Muscle of back (tissue), 11 donors: ENCODE data around the gene CDH5. TPM values are rescaled to one million over a fixed set of nuclear protein-coding genes. Genes with fewer than 3 reads are reported as not detected.

ENCODE experiments used
- DNase-seq, 3 donors: peaks; one replicate each; pipeline versions ENCODE4 v3.0.0 to v3.0.0-alpha.2; 2013
- polyA plus RNA-seq, 10 donors: library from polyadenylated mRNA; unstranded; fragments of 120-200 nt; gene quantifications; one replicate each; pipeline ENCODE4 v1.2.1, GENCODE V29; 2013; ENCODE audit not compliant: insufficient read length in 10 of 10

CDH5 gene
- polyA plus RNA-seq, 10 donors = 69.5 to 111 (median 85.2) TPM

DNA sequence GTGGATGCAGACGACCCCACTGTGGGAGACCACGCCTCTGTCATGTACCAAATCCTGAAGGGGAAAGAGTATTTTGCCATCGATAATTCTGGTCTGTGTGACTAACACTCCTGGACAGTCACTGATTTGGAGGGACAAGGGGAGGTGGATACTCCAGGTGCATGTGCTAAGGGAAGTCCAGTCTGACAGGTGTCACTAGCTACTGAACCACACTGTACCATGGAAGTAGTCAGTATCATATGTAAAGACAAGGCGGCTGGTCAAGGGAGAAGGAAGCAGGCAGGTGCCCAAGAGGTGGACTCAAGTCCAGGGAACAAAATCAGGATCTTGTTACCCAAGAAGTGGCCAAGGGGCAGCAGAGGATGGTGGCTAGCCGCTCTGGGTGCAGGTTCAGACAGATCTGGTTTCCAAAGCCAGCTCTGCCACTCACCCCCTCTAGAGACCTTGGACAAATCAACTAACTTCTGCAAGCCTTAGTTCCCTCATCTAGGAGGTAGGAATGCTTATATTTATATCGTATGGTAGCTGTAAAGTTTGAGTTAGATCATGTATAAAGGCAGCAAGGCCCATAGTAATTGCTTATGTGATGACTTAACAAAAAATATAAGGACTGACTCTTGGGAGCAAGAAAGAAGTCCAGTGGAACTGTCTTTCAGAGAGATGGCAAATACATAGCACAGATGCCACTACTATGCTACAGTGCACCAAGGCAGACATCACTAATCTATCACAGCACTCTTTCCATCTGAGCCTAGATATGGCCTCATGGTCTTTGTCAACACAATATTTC is 22.1 kb downstream of the CDH5 start:
- no peak for DNase-seq

- DNase-seq = no peak
Measured at GRCh38 chr16:66389256-66390176, 23.0 kb downstream of the CDH5 start.

DNA sequence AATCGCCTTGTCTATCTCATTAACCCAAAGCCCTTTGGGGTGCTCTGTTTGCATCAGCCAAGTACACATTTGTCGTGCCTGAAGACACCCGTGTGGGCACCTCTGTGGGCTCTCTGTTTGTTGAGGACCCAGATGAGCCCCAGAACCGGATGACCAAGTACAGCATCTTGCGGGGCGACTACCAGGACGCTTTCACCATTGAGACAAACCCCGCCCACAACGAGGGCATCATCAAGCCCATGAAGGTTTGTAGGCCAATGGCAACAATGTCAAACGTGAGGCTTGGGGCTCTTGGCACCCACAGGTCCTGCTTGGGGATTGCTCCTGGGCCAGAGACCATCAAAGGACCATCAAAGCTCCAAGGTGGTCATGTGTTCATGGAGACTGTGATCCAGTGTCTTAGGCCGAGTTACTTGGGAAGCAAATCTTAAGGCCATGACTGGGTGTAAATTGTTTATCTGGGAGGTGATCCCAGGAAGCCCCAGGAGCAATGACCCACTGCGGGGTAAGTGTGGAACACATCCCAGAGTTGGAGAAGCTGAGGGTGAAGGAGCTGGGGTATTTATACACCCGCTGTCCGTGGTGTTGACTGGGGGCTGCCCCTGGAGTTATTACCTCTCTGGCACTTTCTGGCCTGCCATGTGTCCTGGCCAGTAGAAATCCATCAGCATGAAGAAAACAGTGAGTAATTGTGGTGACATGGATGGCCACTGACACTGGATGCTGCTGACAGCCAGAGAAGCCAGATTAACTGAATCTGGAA is 24.0 kb downstream of the CDH5 start:
- DNase-seq = no peak

GRCh38 chr16:66391726-66392670 is 25.5 kb downstream of the CDH5 start:
- DNase-seq = no peak

DNA sequence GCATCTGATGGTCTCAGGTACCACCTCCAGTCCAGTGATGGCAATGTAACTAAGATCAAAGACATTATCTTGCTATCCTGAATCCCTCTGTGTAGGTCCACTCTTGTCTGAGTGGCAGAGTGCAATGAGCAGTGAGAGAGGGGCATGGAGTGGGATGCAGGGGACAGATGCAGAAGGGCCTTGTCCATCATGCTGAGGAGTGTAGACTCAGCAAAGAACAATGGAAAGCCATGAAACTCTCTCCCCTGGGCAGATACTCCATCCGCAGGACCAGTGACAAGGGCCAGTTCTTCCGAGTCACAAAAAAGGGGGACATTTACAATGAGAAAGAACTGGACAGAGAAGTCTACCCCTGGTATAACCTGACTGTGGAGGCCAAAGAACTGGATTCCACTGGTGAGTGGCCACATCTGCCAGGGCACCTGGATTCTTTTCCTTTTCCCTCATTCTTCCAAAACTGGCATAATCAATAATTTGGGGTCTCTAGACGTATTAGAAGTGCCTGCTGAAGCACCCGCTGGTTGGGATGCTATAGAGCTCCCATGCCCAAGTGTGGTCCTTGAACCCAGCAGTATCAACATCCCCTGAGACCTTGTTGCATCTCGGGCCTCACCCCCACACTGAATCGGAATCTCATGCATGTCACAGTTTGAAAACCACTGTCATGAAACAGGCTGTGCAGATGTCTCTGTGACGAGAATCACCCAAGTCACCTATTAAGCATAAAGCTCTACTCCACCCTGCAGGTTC is 29.5 kb downstream of the CDH5 start:
- DNase-seq = no peak

DNA sequence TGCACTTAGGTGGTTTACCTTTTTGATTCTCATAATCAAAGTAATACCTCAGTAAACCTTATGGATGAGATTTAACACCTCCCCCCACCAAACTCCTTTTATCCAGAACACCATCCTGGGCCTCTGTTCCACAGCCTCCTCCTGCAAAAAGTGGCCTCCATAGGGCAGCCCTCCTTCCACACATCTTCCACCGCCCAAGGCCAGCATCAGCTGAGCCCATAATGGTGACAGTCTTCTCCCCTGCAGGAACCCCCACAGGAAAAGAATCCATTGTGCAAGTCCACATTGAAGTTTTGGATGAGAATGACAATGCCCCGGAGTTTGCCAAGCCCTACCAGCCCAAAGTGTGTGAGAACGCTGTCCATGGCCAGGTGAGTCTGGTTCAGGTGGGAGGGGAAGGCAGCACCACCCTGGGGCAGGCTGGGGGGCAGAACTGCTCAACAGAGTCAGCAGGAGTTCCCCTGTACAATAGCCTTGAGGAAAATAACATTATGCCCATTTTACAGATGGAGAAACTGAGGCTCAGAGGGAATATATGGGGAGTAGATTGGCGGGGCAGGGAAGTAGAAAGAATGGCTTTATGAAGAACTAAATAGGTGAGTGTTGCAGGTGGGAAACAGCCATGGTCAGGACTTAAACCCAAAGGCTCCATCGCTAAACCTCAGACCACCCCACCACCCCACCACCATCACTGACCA is 31.4 kb downstream of the CDH5 start:
- no peak for DNase-seq

GRCh38 chr16:66399031-66399430 is 32.5 kb downstream of the CDH5 start:
- peak in 1 of 3 donors; percentile 36 for DNase-seq

GRCh38 chr16:66399930-66400329 is 33.4 kb downstream of the CDH5 start:
- peak in 2 of 3 donors; percentile 51 to 76 for DNase-seq

- DNase-seq = no peak
Measured at GRCh38 chr16:66400503-66401380, 34.3 kb downstream of the CDH5 start.

GRCh38 chr16:66401610-66402009 is 35.1 kb downstream of the CDH5 start:
- no peak for DNase-seq

- DNase-seq = no peak
Measured at GRCh38 chr16:66402166-66402565, 35.7 kb downstream of the CDH5 start.

- no peak for DNase-seq
Measured at GRCh38 chr16:66402591-66403230, 36.2 kb downstream of the CDH5 start.

DNA sequence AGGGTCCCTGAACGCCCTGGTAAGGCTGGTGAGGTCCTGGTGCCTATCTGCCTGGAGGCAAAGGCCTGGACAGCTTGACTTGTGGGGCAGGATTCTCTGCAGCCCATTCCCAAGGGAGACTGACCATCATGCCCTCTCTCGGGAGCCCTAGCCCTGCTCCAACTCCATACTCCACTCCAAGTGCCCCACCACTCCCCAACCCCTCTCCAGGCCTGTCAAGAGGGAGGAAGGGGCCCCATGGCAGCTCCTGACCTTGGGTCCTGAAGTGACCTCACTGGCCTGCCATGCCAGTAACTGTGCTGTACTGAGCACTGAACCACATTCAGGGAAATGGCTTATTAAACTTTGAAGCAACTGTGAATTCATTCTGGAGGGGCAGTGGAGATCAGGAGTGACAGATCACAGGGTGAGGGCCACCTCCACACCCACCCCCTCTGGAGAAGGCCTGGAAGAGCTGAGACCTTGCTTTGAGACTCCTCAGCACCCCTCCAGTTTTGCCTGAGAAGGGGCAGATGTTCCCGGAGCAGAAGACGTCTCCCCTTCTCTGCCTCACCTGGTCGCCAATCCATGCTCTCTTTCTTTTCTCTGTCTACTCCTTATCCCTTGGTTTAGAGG is 37.1 kb downstream of the CDH5 start:
- no peak for DNase-seq

DNA sequence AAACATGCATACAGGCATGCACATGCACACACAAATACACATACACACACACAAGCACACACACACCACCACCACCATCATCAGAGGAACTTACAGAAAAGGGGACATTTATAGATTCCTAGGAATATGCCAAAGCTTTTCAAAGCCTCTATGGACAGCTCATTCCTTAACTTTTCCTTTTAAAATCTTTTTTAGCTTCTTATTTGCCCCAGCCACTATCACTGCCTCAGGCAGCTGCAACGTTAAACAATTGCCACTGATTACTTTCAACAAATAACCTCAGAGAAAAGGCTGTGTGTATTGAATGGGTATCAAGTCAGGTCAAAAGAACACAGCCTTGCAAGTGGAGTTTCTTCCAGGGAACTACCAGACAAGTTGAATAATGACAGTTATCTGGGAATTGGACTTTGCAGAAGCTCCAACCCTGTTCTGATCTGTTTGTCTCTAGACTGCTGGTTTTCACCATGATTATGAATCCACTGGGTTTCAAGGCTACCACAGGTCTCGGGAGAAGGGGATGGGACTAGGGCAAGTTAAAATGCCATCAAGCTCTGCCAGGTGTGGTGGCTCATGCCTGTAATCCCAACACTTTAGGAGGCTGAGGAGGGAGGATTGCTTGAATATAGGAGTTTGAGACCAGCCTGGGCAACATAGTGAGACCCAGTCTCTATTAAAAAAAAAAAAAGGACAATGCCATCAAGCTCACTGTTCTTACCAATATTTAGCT is 38.7 kb downstream of the CDH5 start:
- no peak for DNase-seq

GRCh38 chr16:66406534-66407221 is 40.2 kb downstream of the CDH5 start:
- DNase-seq = peak; percentile 59 to 90 (median 84)
